ENCODE results near the gene LCNL1.

LCNL1 gene

DNA sequence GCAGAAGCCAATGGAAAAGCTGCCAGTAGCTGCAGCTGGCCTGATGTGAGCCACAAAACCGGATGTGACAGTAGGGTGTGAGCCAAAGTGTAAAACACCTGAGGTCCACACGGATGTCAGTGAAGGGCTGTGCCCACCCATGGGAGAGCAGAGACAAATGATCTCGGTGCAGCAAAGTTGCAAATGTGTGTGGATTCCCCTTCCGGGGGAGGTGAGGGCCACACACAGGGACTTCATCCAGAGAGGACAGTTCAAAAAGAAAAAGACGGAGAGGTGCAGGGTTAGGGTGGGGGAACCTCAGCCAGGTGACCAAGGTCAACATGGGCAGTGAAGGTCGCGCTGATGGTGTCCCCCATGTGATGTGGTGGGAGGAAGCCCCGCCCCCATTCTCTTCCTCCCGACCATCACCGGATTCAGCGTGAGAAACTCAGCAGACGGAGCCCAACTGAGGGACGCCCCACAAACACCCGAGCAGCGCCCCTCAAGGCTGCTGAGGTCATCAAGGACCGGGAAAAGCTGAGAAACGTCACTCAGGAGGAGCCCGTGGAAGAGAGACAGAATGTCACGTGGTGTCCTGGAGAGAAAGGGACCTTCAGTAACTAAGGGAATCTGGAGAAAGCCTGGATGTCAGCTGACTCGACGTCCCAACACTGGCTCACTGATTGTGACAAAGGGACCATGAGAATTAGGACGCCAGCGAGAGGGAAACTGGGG, 16.9 kb upstream of the LCNL1 start:
- H3K4me3 ChIP-seq (ENCODE audit: low read depth, low read length), result no peak overlapping the region
- no peak for DNase-seq (ENCODE audit: low read depth, low spot score)
- ChIA-PET POLR2A (interaction anchor here (0.6 kb wide), 1 partner anchor 244 kb away, joined by 4 read pairs; no protein-coding TSS in a partner anchor), CTCF (interaction anchor here (0.9 to 1.9 kb wide), 4 partner anchors 9 to 63 kb away, joined by 3 to 9 read pairs (median 6); partner anchors contain the start of gene C8G)
- TF ChIP-seq, protein P1, sequence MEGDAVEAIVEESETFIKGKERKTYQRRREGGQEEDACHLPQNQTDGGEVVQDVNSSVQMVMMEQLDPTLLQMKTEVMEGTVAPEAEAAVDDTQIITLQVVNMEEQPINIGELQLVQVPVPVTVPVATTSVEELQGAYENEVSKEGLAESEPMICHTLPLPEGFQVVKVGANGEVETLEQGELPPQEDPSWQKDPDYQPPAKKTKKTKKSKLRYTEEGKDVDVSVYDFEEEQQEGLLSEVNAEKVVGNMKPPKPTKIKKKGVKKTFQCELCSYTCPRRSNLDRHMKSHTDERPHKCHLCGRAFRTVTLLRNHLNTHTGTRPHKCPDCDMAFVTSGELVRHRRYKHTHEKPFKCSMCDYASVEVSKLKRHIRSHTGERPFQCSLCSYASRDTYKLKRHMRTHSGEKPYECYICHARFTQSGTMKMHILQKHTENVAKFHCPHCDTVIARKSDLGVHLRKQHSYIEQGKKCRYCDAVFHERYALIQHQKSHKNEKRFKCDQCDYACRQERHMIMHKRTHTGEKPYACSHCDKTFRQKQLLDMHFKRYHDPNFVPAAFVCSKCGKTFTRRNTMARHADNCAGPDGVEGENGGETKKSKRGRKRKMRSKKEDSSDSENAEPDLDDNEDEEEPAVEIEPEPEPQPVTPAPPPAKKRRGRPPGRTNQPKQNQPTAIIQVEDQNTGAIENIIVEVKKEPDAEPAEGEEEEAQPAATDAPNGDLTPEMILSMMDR (IDR thresholded peaks at IDR 0.05; ENCODE audit: insufficient read depth, low read length, missing control alignments), result no peak

DNA sequence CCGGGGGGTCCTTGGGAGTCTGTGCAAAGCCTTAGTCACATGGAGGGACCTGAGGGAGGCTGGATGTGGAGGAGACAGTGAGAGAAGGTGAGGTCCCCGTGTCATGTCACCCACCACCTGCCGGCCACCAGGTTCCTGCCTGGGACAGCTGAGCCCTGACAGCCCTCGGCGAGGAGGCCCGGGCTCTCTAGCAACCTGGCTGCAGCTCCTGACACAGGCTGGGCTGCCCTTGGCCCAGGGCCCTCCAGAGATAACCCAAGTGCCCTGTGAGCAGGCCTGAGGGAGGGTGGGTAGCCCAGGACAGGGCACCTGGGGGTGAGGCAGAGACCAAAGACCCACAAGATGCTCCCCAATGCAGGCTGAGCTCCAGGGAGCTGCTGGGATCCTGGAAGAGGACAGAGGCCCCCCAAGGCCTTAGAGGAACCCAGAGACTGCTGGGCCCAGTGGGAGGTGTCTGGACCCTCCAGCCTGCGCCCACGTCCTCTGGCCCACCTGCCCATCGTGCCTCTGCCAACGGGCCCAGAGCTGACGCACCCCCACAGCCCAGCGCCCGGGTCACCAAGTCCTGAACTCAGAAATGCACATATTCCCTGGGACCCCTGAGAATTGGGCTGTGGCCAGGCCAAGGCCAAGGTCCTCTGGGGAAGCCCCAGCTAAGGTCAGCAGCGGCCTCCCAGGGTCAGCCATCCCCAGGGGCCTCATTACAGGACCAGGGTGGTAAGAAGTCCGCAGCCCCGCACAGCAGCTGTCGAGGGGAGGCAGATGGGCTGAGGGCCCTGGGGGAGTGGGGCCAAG, 14.3 kb upstream of the LCNL1 start:
- DNase-seq (ENCODE audit: low read depth, low spot score), result no peak
- no peak overlapping the region for H3K4me3 ChIP-seq (ENCODE audit: low read depth, low read length)
- CTCF ChIA-PET, result interaction anchor here (1.0 kb wide), 1 partner anchor 95 kb away, joined by 3 read pairs; no protein-coding TSS in a partner anchor
- POLR2A ChIA-PET, result no interaction called here
- TF ChIP-seq, protein P1 (IDR thresholded peaks at IDR 0.05; ENCODE audit: insufficient read depth, low read length, missing control alignments), result no peak

GRCh38 chr9:136969150-136969549, 13.6 kb upstream of the LCNL1 start:
- POLR2A ChIA-PET, result no interaction called here
- DNase-seq (ENCODE audit: low read depth, low spot score), result no peak
- TF ChIP-seq, protein P1 (IDR thresholded peaks at IDR 0.05; ENCODE audit: insufficient read depth, low read length, missing control alignments), result no peak
- CTCF ChIA-PET, result no interaction called here
- H3K4me3 ChIP-seq (ENCODE audit: low read depth, low read length), result no peak overlapping the region

DNA sequence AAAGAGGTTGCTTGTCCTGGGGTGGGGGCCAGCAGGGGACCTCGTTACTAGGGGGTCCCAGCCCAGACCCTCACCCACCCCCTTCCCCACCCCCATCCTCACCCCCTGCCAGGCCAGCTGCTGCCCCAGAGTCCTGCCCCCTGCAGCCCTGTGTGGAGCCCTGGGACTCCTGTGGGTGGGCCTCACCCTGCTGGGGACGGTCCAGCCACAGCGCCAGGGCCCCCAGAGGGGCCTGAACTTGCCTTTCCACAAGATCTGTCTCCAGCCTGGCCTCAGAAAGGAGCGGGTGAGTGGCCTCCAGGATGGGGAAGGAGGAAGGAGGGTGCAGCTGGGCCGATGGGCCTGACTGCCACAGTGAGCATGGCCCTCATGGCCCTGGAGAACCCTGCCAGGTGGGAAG, 13.0 kb upstream of the LCNL1 start:
- TF ChIP-seq, protein P1 (IDR thresholded peaks at IDR 0.05; ENCODE audit: insufficient read depth, low read length, missing control alignments), result no peak
- DNase-seq (ENCODE audit: low read depth, low spot score), result no peak
- CTCF ChIA-PET, result no interaction called here
- H3K4me3 ChIP-seq (ENCODE audit: low read depth, low read length), result no peak overlapping the region
- POLR2A ChIA-PET, result no interaction called here

DNA sequence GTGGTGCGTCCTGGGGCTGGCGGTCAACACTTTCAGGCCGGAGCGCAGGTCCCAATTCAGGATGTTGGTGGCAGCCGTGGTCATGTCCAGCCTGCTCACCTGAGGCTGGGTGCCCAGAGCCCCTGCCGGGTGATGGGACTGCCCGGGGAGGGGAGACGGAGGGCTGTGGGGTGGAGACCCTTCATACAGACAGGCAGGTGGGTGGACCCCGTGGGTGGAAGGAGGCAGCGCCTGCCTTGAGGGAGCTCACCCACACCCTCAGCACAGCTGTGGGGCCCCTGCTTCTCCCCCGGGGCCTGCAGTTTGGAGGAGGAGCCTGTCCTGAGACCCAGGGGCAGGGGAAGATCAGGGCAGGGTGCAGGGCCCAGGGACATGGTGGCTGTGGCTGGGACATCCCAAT, 12.4 kb upstream of the LCNL1 start:
- TF ChIP-seq, protein P1 (IDR thresholded peaks at IDR 0.05; ENCODE audit: insufficient read depth, low read length, missing control alignments), result no peak
- no peak for DNase-seq (ENCODE audit: low read depth, low spot score)
- H3K4me3 ChIP-seq (ENCODE audit: low read depth, low read length), result no peak overlapping the region
- POLR2A ChIA-PET, result no interaction called here
- CTCF ChIA-PET, result no interaction called here

GRCh38 chr9:136971746-136972145, 11.0 kb upstream of the LCNL1 start:
- CTCF ChIA-PET, result interaction anchor here (1.1 kb wide), 1 partner anchor 64 kb away, joined by 3 read pairs; no protein-coding TSS in a partner anchor
- POLR2A ChIA-PET, result interaction anchor here (0.8 kb wide), 1 partner anchor 20 kb away, joined by 3 read pairs; the partner anchor contains the start of gene PAXX
- no peak overlapping the region for H3K4me3 ChIP-seq (ENCODE audit: low read depth, low read length)
- DNase-seq (ENCODE audit: low read depth, low spot score), result no peak
- TF ChIP-seq, protein P1 (IDR thresholded peaks at IDR 0.05; ENCODE audit: insufficient read depth, low read length, missing control alignments), result no peak
